Ishikawa (cell line): Measurements from ENCODE around the gene PRKCQ.

ENCODE experiments used
- CEBPB ChIP-seq: IDR thresholded peaks from 2 replicates; pipeline ENCODE4 v1.6.1; 2012
- CREB1 ChIP-seq: IDR thresholded peaks from 2 replicates; pipeline ENCODE4 v1.6.1; 2012; ENCODE audit warnings: low read depth
- EGR1 ChIP-seq: IDR thresholded peaks from 2 replicates; pipeline ENCODE4 v1.6.1; 2012
- EP300 ChIP-seq: IDR thresholded peaks from 2 replicates; pipeline ENCODE4 v1.6.1; 2012; ENCODE audit warnings: borderline replicate concordance
- FOXM1 ChIP-seq: IDR thresholded peaks from 2 replicates; pipeline ENCODE4 v1.6.1; 2012; ENCODE audit warnings: low read depth, borderline replicate concordance
- MAX ChIP-seq: IDR thresholded peaks from 2 replicates; pipeline ENCODE4 v1.6.1; 2012
- NFIC ChIP-seq: IDR thresholded peaks from 2 replicates; pipeline ENCODE4 v1.6.1; 2012
- RAD21 ChIP-seq: IDR thresholded peaks from 2 replicates; pipeline ENCODE4 v1.6.1; 2012; ENCODE audit warnings: low read depth
- TAF1 ChIP-seq: IDR thresholded peaks from 2 replicates; pipeline ENCODE4 v1.6.1; 2012; ENCODE audit warnings: low read depth, mild to moderate bottlenecking
- USF1 ChIP-seq: IDR thresholded peaks from 2 replicates; pipeline ENCODE4 v1.6.1; 2012
- YY1 ChIP-seq: IDR thresholded peaks from 2 replicates; pipeline ENCODE4 v1.6.1; 2012; ENCODE audit warnings: low read depth
- TF ChIP-seq, protein P1 (sequence below): IDR thresholded peaks from 2 replicates; pipeline ENCODE4 v1.6.1; 2012; ENCODE audit warnings: low read depth, mild to moderate bottlenecking

- TF ChIP-seq CREB1 = no peak
- no peak for TF ChIP-seq NFIC
- TF ChIP-seq MAX = no peak
- no peak for TF ChIP-seq EGR1
- no peak for TF ChIP-seq RAD21
- TF ChIP-seq, protein P1, sequence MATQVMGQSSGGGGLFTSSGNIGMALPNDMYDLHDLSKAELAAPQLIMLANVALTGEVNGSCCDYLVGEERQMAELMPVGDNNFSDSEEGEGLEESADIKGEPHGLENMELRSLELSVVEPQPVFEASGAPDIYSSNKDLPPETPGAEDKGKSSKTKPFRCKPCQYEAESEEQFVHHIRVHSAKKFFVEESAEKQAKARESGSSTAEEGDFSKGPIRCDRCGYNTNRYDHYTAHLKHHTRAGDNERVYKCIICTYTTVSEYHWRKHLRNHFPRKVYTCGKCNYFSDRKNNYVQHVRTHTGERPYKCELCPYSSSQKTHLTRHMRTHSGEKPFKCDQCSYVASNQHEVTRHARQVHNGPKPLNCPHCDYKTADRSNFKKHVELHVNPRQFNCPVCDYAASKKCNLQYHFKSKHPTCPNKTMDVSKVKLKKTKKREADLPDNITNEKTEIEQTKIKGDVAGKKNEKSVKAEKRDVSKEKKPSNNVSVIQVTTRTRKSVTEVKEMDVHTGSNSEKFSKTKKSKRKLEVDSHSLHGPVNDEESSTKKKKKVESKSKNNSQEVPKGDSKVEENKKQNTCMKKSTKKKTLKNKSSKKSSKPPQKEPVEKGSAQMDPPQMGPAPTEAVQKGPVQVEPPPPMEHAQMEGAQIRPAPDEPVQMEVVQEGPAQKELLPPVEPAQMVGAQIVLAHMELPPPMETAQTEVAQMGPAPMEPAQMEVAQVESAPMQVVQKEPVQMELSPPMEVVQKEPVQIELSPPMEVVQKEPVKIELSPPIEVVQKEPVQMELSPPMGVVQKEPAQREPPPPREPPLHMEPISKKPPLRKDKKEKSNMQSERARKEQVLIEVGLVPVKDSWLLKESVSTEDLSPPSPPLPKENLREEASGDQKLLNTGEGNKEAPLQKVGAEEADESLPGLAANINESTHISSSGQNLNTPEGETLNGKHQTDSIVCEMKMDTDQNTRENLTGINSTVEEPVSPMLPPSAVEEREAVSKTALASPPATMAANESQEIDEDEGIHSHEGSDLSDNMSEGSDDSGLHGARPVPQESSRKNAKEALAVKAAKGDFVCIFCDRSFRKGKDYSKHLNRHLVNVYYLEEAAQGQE = no peak
- no peak for TF ChIP-seq EP300
- no peak for TF ChIP-seq USF1
- no peak for TF ChIP-seq CEBPB
- no peak for TF ChIP-seq YY1
- TF ChIP-seq TAF1 = no peak
- TF ChIP-seq FOXM1 = no peak
Measured at GRCh38 chr10:6624392-6624791, 44.3 kb upstream of the PRKCQ start.
